HepG2 (cell line): ENCODE measurements around the gene SLBP. TPM values are rescaled to one million over a fixed set of nuclear protein-coding genes. Genes with fewer than 3 reads are reported as not detected.
A peak's percentile ranks its signal among the peaks of the same experiment; 100 is the strongest.

Source experiments
- ATF1 ChIP-seq: IDR thresholded peaks from 2 replicates; pipeline ENCODE4 v1.6.1; 2016; ENCODE audit warnings: mild to moderate bottlenecking, control low read depth
- DPF2 ChIP-seq: sonication (generic); formaldehyde crosslinking; IDR thresholded peaks from 2 replicates; pipeline ENCODE4 v1.4.0; 2020; ENCODE audit warnings: mild to moderate bottlenecking, low read depth, missing genetic modification reagents, borderline replicate concordance
- FOXP1 ChIP-seq, 2 experiments: fragments of 450-650 bp in 1 of 2; IDR thresholded peaks; 2 replicates each; pipeline ENCODE4 v1.6.1; 2017 to 2018; ENCODE audit warnings: antibody characterized with exemption in 1 of 2
- GATAD1 ChIP-seq: IDR thresholded peaks from 2 replicates; pipeline ENCODE4 v1.6.1; 2016; ENCODE audit warnings: missing genetic modification reagents, missing compliant biosample characterization
- HNRNPL ChIP-seq: fragments of 200-400 bp; formaldehyde crosslinking; IDR thresholded peaks from 2 replicates; pipeline ENCODE4 v1.6.1; 2017; ENCODE audit warnings: mild to moderate bottlenecking, low read depth, low read length
- JDP2 ChIP-seq: sonication (generic); formaldehyde crosslinking; IDR thresholded peaks from 2 replicates; pipeline ENCODE4 v1.8.1; 2022; ENCODE audit warnings: missing genetic modification reagents, borderline replicate concordance
- MNT ChIP-seq: fragments of 450-650 bp; IDR thresholded peaks from 2 replicates; pipeline ENCODE4 v1.6.1; 2016
- NFAT5 ChIP-seq: sonication (generic); formaldehyde crosslinking; IDR thresholded peaks from 2 replicates; pipeline ENCODE4 v1.4.0; 2020; ENCODE audit warnings: missing genetic modification reagents
- THAP7 ChIP-seq: sonication (generic); formaldehyde crosslinking; IDR thresholded peaks from 2 replicates; pipeline ENCODE4 v1.8.1; 2023; ENCODE audit warnings: mild to moderate bottlenecking, missing genetic modification reagents
- ZNF12 ChIP-seq: sonication (generic); formaldehyde crosslinking; IDR thresholded peaks from 2 replicates; pipeline ENCODE4 v1.5.0; 2020; ENCODE audit warnings: missing genetic modification reagents
- ZNF318 ChIP-seq: sonication (generic); formaldehyde crosslinking; IDR thresholded peaks from 2 replicates; pipeline ENCODE4 v1.4.0; 2020; ENCODE audit warnings: mild to moderate bottlenecking, missing genetic modification reagents
- ZNF660 ChIP-seq: sonication (generic); formaldehyde crosslinking; IDR thresholded peaks from 2 replicates; pipeline ENCODE4 v1.5.1; 2020; ENCODE audit warnings: mild to moderate bottlenecking, low read depth, missing genetic modification reagents, borderline replicate concordance
- ZNF7 ChIP-seq: IDR thresholded peaks from 2 replicates; pipeline ENCODE4 v1.6.1; 2016; ENCODE audit warnings: missing biosample characterization, missing genetic modification reagents
- polyA plus RNA-seq, 8 experiments: library from polyadenylated mRNA; depleted of rRNA in 3 of 8; stranded (reverse) in 7 of 8; unstranded in 1 of 8; fragments of >200 nt; fragmentation: Illumina TruSeq in 4 of 8; extraction: Trizol in 4 of 8; gene quantifications; 2 replicates each; pipeline versions ENCODE4 v1.2.1 to v1.2.3, GENCODE V29; 2011 to 2016; ENCODE audit warnings: low read depth in 4 of 8, missing spikeins in 1 of 8, mixed read lengths in 1 of 8; ENCODE audit not compliant: insufficient read depth in 1 of 8
- total RNA-seq, 5 experiments: library from RNA; depleted of rRNA; stranded (reverse); fragments of >200 nt; fragmentation: Illumina TruSeq; extraction: Trizol; gene quantifications; 2 replicates each; pipeline ENCODE4 v1.2.3, GENCODE V29; 2016; ENCODE audit warnings: low read depth in 1 of 5

The SLBP gene
- total and polyA plus RNA-seq, 2 of the 13 experiments (the other 11 are each of a cell fraction or from before 2014, with no cell fraction given): 43.9 to 104 TPM

GRCh38 chr4:1720163-1720983 lies 8.3 kb upstream of the SLBP start (continued):
- TF ChIP-seq ZNF660 (CRISPR knock-in tag) (no peak), MNT (no peak), ATF1 (CRISPR knock-in tag) (no peak), THAP7 (CRISPR knock-in tag) (no peak; the same call in 1 of the 2 replicates), JDP2 (CRISPR knock-in tag) (no peak), ZNF12 (CRISPR knock-in tag) (no peak), DPF2 (CRISPR knock-in tag) (no peak), HNRNPL (no peak), FOXP1 (IDR thresholded peaks at IDR 0.05) (no peak), FOXP1 (CRISPR knock-in tag; IDR thresholded peaks at IDR 0.05) (no peak), ZNF7 (CRISPR knock-in tag) (no peak), ZNF318 (CRISPR knock-in tag) (peak; percentile 87; the same call in 1 of the 2 replicates), GATAD1 (CRISPR knock-in tag) (no peak), NFAT5 (CRISPR knock-in tag) (0 out of 2 replicates have a peak, but pooled peaks have one; percentile 57)
